IMR-90 (cell line): Measurements from ENCODE around the gene NPR3. TPM values are rescaled to one million over a fixed set of nuclear protein-coding genes. Genes with fewer than 3 reads are reported as not detected.

Source experiments
- ATAC-seq: fragments of 200-7000 bp; cut with Tn5 transposase; 2 replicates; pipeline ENCODE4 v1.9.1; 2020; ENCODE audit warnings: low read depth, mild to moderate bottlenecking, moderate library complexity
- BruUV-seq: library from RNA; stranded (reverse); fragments of 400-500 nt; replicated peaks from 2 replicates; lab custom pipeline; 2021; lab: Mats Ljungman, UMichigan
- CTCF ChIA-PET: fragments of 300-600 bp; formaldehyde crosslinking; extraction: SDS; loops from one replicate; lab custom pipeline; 2021; ENCODE audit warnings: antibody characterized with exemption; lab: Yijun Ruan, JAX
- POLR2A ChIA-PET: fragments of 300-600 bp; sonication (Branson Sonifier 250); formaldehyde crosslinking; loops from one replicate; lab custom pipeline; 2022; ENCODE audit warnings: antibody characterized with exemption; ENCODE audit not compliant: unreplicated experiment; lab: Charles Lee
- DNase-seq: peaks from one replicate; pipeline ENCODE4 v3.0.0; 2013
- H2AFZ ChIP-seq: replicated peaks from 2 replicates; pipeline ENCODE3; 2013; ENCODE audit warnings: low read length, mild to moderate bottlenecking; ENCODE audit not compliant: poor library complexity
- H2AK5ac ChIP-seq: 2 replicates; pipeline ENCODE4 v1.6.1; 2013; ENCODE audit warnings: low read depth, low read length, inconsistent platforms
- H2AK9ac ChIP-seq: replicated peaks from 2 replicates; pipeline ENCODE3; 2013; ENCODE audit warnings: mild to moderate bottlenecking, low read depth, low read length, moderate library complexity; ENCODE audit not compliant: poor library complexity
- H2BK120ac ChIP-seq: 2 replicates; pipeline ENCODE4 v1.6.1; 2013; ENCODE audit warnings: low read depth, low read length, inconsistent platforms
- H2BK15ac ChIP-seq: 3 replicates; pipeline ENCODE4 v1.6.1; 2013; ENCODE audit warnings: low read depth, low read length, inconsistent platforms
- H2BK20ac ChIP-seq: 2 replicates; pipeline ENCODE4 v1.6.1; 2013; ENCODE audit warnings: low read depth, mild to moderate bottlenecking, inconsistent platforms, low read length, moderate library complexity
- H2BK5ac ChIP-seq: 2 replicates; pipeline ENCODE4 v1.6.1; 2013; ENCODE audit warnings: mild to moderate bottlenecking, low read depth, low read length, inconsistent platforms; ENCODE audit not compliant: poor library complexity, severe bottlenecking
- H3K14ac ChIP-seq: replicated peaks from 2 replicates; pipeline ENCODE4 v1.6.1; 2013; ENCODE audit warnings: low read depth, low read length, inconsistent platforms
- H3K18ac ChIP-seq: 2 replicates; pipeline ENCODE4 v1.6.1; 2013; ENCODE audit warnings: low read depth, low read length, control low read depth
- H3K23ac ChIP-seq: 2 replicates; pipeline ENCODE4 v1.6.1; 2013; ENCODE audit warnings: low read depth, low read length, inconsistent platforms
- H3K27ac ChIP-seq: 2 replicates; pipeline ENCODE4 v1.5.1; 2013; ENCODE audit warnings: mild to moderate bottlenecking, control low read depth, low read length; ENCODE audit not compliant: insufficient read depth
- H3K27me3 ChIP-seq: 2 replicates; pipeline ENCODE4 v1.6.1; 2013; ENCODE audit warnings: low read length; ENCODE audit not compliant: control insufficient read depth, insufficient read depth
- H3K36me3 ChIP-seq: 2 replicates; pipeline ENCODE4 v1.6.1; 2013; ENCODE audit warnings: low read length, mixed read lengths; ENCODE audit not compliant: control insufficient read depth, insufficient read depth
- H3K4ac ChIP-seq: 2 replicates; pipeline ENCODE4 v1.6.1; 2013; ENCODE audit warnings: low read depth, low read length, inconsistent platforms
- H3K4me1 ChIP-seq: 2 replicates; pipeline ENCODE4 v1.6.1; 2013; ENCODE audit warnings: low read length, mixed read lengths; ENCODE audit not compliant: control insufficient read depth, insufficient read depth
- H3K4me2 ChIP-seq: 2 replicates; pipeline ENCODE4 v1.6.1; 2013; ENCODE audit warnings: low read depth, mild to moderate bottlenecking, control low read depth, low read length, moderate library complexity
- H3K4me3 ChIP-seq: 2 replicates; pipeline ENCODE4 v1.5.1; 2013; ENCODE audit warnings: low read depth, mild to moderate bottlenecking, control low read depth, low read length, moderate library complexity; ENCODE audit not compliant: insufficient read depth
- H3K56ac ChIP-seq: 2 replicates; pipeline ENCODE4 v1.6.1; 2013; ENCODE audit warnings: low read length, inconsistent platforms; ENCODE audit not compliant: insufficient read depth; ENCODE audit errors: extremely low read depth
- H3K79me1 ChIP-seq, 2 experiments: 2 replicates each; pipeline ENCODE4 v1.6.1; 2013; ENCODE audit warnings: low read length in 2 of 2, inconsistent platforms in 1 of 2, low read depth in 1 of 2
- H3K9ac ChIP-seq: 2 replicates; pipeline ENCODE4 v1.6.1; 2013; ENCODE audit warnings: low read depth, low read length, control low read depth
- H3K9me1 ChIP-seq: 2 replicates; pipeline ENCODE4 v1.6.1; 2013; ENCODE audit warnings: low read length, inconsistent platforms; ENCODE audit not compliant: insufficient read depth
- H3K9me3 ChIP-seq: 2 replicates; pipeline ENCODE4 v1.6.1; 2013; ENCODE audit warnings: low read length; ENCODE audit not compliant: control insufficient read depth, insufficient read depth
- H4K20me1 ChIP-seq: 2 replicates; pipeline ENCODE4 v1.6.1; 2013; ENCODE audit warnings: low read length, inconsistent platforms; ENCODE audit not compliant: insufficient read depth
- H4K5ac ChIP-seq: 2 replicates; pipeline ENCODE4 v1.6.1; 2013; ENCODE audit warnings: mild to moderate bottlenecking, low read depth, low read length, control low read depth
- H4K8ac ChIP-seq, 2 experiments: 2 replicates each; pipeline ENCODE4 v1.6.1; 2013; ENCODE audit warnings: low read depth in 2 of 2, low read length in 2 of 2, control low read depth in 1 of 2, inconsistent platforms in 1 of 2
- H4K91ac ChIP-seq: 2 replicates; pipeline ENCODE4 v1.6.1; 2013; ENCODE audit warnings: low read depth, low read length, inconsistent platforms; ENCODE audit not compliant: insufficient read depth
- CEBPB ChIP-seq: IDR thresholded peaks from 2 replicates; pipeline ENCODE4 v1.6.1; 2012; ENCODE audit warnings: low read depth, low read length, improper control_type of control experiment
- FOS ChIP-seq: fragments of 150-350 bp; IDR thresholded peaks from 2 replicates; pipeline ENCODE4 v1.6.1; 2016; ENCODE audit warnings: low read depth, low read length
- RFX5 ChIP-seq: IDR thresholded peaks from 2 replicates; pipeline ENCODE4 v1.8.0; 2012; ENCODE audit warnings: low read depth, mild to moderate bottlenecking, low read length, moderate library complexity
- WGBS, 2 experiments: methylation state at CpG; one replicate each; pipeline versions ENCODE4 v1.1.5 to v1.1.7; 2013; ENCODE audit warnings: missing lambda C conversion rate in 2 of 2; ENCODE audit not compliant: insufficient read length in 1 of 2; ENCODE audit errors: extremely low coverage in 2 of 2; 5-methylcytosine and 5-hydroxymethylcytosine counted together
- dilution Hi-C: fragments of 300-500 bp; cut with HindIII; formaldehyde crosslinking; loops from one replicate; pipeline ENCODE4 v1.14.3; 2018; ENCODE audit warnings: low sequenced_read_pairs; ENCODE audit not compliant: unreplicated experiment
- in situ Hi-C: fragments of 300-500 bp; cut with MboI; formaldehyde crosslinking; loops from 3 replicates; pipeline ENCODE4 v1.14.3; 2019; ENCODE audit warnings: low sequenced_read_pairs, inconsistent platforms, mixed read lengths
- intact Hi-C: fragments of 100-400 bp; cut with micrococcal nuclease; formaldehyde crosslinking; loops from 2 replicates; pipeline ENCODE4 v1.10.0; 2022
- polyA plus RNA-seq, 3 experiments: library from polyadenylated mRNA; depleted of rRNA; stranded (reverse); fragments of >200 nt; gene quantifications; 2 replicates each; pipeline ENCODE4 v1.2.3, GENCODE V29; 2012; ENCODE audit warnings: low replicate concordance in 1 of 3
- total RNA-seq: library from RNA; depleted of rRNA; stranded (reverse); fragments of >200 nt; gene quantifications from 2 replicates; pipeline ENCODE4 v1.2.3, GENCODE V29; 2012

The NPR3 gene
- total and polyA plus RNA-seq, 2 of the 4 experiments (the other 2 are of a cell fraction) = 24.6 to 88.2 TPM

- Histone ChIP-seq H3K14ac (peak overlapping the region; percentile 67; the same call in 1 of the 2 replicates), H4K20me1 (no peaks in the 10 kb centered on the region), H3K4ac (peak overlapping the region; percentile 53; the same call in 1 of the 2 replicates), H3K4me3 (no peak overlapping the region), H3K79me1 (peaks cover 4 to 5% of the 10 kb centered on the region in 2 experiments; a peak in 2 of 4 replicates), H3K4me1 (peaks cover 7% of the 10 kb centered on the region), H3K36me3 (peaks cover 9% of the 10 kb centered on the region), H2BK5ac (peak overlapping the region; percentile 87), H3K56ac (peak overlapping the region; percentile 57; the same call in 1 of the 2 replicates), H4K91ac (0 out of 2 replicates have a peak overlapping the region, but pooled peaks have one; percentile 49), H3K9me3 (no peaks in the 10 kb centered on the region), H2AFZ (no peak overlapping the region), H3K27me3 (no peaks in the 10 kb centered on the region), H2BK15ac (peak overlapping the region; percentile 58; the same call in 2 of the 3 replicates), H2AK9ac (no peak overlapping the region), H4K8ac (peak overlapping the region; percentile 9 to 58; a peak in 3 of 4 replicates), H2BK120ac (peak overlapping the region; percentile 84), H3K4me2 (peak overlapping the region; percentile 71; the same call in 1 of the 2 replicates), H3K27ac (no peak overlapping the region), H4K5ac (peak overlapping the region; percentile 53; the same call in 1 of the 2 replicates), H2AK5ac (no peak overlapping the region; the same call in 1 of the 2 replicates), H3K18ac (peak overlapping the region; percentile 81), H2BK20ac (peak overlapping the region; percentile 66; the same call in 1 of the 2 replicates), H3K9me1 (no peaks in the 10 kb centered on the region), H3K23ac (no peak overlapping the region; the same call in 1 of the 2 replicates), H3K9ac (no peak overlapping the region; the same call in 1 of the 2 replicates)
- ATAC-seq (peak; percentile 11; the same call in 1 of the 2 replicates), DNase-seq (peak; percentile 79)
- in situ Hi-C loops = no loop called here
- dilution Hi-C loops = no loop called here
- TF ChIP-seq FOS (peak; percentile 61), CEBPB (peak; percentile 97), RFX5 (no peak)
- WGBS, 2 experiments = no CpG with 5 or more reads among the region's 2 CpGs
- ChIA-PET CTCF (interaction anchor here (0.6 to 0.9 kb wide), 3 partner anchors 12 to 656 kb away, joined by 3 read pairs; no protein-coding TSS in a partner anchor), POLR2A (interaction anchor here (0.6 kb wide), 1 partner anchor 99 kb away, joined by 5 read pairs; no protein-coding TSS in a partner anchor)
- no TSS peak for BruUV-seq
- intact Hi-C loops = no loop called here
Measured at GRCh38 chr5:32753051-32753450, 41.9 kb downstream of the NPR3 start.
